Epithelial cell of esophagus (primary cell): ENCODE data around the gene SERINC5.
"Not testable (repeated sequence)": the region's sequence is repeated elsewhere in the genome, so short reads cannot be mapped to it uniquely, and the experiment has no call there.

Experiments
- DNase-seq: peaks from one replicate; pipeline ENCODE4 v3.0.0; 2010; ENCODE audit warnings: low read depth
- H3K4me3 ChIP-seq: 2 replicates; pipeline ENCODE4 v1.5.1; 2011; ENCODE audit warnings: mild to moderate bottlenecking, low read length, control low read depth
- TF ChIP-seq, protein P1 (sequence below): IDR thresholded peaks from 2 replicates; pipeline ENCODE4 v1.5.1; 2011; ENCODE audit warnings: low read depth, mild to moderate bottlenecking, low read length, control low read depth, inconsistent platforms; ENCODE audit not compliant: insufficient read depth; ENCODE audit errors: missing control alignments

The SERINC5 gene

DNA sequence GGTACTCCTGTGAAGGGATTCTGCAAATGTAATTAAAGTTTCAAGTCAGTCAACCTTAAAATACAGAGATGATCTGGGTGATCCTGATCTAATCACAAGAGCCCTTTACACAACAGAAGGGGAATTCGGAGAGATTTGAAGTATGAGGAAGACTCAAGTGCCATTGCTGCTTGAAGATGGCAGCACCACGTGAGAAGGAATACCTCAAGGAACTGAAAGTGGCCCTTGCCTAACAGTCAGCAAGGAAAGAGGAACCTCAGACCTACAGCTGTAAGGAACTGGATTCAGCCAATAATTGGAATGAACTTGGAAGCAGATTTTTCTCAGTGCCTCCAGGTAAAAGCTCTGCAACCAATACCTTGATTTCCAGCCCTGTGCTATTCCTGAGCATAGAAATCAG is 133.3 kb downstream of the SERINC5 start:
- H3K4me3 ChIP-seq: no peak overlapping the region
- TF ChIP-seq, protein P1, sequence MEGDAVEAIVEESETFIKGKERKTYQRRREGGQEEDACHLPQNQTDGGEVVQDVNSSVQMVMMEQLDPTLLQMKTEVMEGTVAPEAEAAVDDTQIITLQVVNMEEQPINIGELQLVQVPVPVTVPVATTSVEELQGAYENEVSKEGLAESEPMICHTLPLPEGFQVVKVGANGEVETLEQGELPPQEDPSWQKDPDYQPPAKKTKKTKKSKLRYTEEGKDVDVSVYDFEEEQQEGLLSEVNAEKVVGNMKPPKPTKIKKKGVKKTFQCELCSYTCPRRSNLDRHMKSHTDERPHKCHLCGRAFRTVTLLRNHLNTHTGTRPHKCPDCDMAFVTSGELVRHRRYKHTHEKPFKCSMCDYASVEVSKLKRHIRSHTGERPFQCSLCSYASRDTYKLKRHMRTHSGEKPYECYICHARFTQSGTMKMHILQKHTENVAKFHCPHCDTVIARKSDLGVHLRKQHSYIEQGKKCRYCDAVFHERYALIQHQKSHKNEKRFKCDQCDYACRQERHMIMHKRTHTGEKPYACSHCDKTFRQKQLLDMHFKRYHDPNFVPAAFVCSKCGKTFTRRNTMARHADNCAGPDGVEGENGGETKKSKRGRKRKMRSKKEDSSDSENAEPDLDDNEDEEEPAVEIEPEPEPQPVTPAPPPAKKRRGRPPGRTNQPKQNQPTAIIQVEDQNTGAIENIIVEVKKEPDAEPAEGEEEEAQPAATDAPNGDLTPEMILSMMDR: no peak
- DNase-seq: no peak

DNA sequence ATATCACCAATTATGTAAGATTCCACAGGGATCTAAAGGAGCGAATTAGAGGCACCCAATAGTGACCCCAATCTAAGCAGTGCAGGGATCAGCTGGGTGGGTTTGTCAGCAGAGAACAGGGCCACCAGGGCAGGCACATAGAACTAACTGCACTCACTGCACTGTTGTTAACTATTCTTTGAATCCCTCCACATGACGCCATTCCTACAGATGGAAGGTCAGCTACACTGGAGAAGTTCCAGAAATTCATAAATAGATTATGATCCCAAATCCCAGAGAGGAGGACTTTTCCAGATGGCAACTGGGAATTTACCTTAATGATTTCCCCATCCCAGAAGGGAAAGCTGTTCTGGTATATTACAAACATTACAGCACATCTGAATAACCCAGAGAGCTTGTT is 136.5 kb downstream of the SERINC5 start:
- no peak for DNase-seq
- TF ChIP-seq, protein P1: no peak
- no peak overlapping the region for H3K4me3 ChIP-seq

DNA sequence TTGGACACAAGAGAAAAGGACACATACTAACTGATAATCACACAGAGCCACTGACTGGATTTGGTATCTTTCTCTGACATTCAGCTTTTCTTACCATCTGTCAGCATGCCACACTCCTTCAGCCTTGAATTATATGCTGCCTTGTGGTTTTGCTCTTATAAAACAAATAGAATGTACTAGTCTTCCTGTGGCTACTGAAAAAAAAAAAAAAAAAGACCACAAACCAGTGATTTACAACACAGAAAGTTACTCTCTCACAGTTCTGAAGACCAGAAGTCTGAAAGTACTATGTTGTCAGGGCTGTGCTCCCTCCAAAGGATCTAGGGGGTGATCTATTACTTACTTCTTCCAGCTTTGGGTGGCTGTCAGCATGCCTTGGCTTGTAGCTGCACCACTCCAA is 138.4 kb downstream of the SERINC5 start:
- TF ChIP-seq, protein P1: no peak
- H3K4me3 ChIP-seq: no peak overlapping the region
- no peak for DNase-seq

DNA sequence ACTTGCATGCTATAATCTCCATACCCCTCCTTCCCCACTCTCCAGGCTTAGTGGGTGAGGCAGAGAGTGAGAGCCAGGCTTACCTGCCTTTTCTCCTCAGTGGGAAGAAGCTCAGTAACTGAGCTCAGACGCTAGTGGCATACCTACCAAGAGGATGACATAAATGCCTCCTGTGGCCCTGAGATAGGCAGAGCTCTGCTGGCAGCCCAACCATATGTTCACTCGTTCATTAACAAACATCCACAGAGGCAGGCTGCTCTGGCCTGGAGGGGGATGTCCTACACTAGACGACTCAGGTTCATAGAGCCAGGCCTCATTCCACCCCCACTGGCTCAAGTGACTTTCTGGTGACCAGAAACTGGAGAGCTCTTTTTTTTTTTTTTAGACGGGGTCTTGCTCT is 139.4 kb downstream of the SERINC5 start:
- no peak overlapping the region for H3K4me3 ChIP-seq
- TF ChIP-seq, protein P1: no peak

DNA sequence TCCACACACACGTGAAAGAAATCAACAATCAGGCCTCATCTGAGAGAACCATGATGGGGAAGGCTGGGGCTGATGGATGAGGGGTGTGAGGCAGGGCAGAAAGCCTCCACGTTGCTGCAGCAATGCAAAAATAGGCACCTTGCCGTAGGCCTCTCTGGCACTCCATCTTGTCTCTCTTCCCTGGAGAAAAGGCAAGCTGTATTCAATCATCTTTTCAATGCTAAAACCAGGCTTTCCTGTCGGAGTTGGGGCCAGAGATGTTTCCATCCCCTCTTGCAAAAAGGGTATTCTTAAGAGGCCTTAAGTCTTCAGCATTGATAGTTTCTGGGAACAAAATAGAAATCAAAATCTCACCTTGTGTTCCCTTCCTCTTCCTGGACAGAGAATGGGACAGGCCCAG is 139.8 kb downstream of the SERINC5 start:
- no peak overlapping the region for H3K4me3 ChIP-seq
- no peak for DNase-seq
- TF ChIP-seq, protein P1: no peak

More for the DNA sequence above, 139.4 kb downstream of the SERINC5 start:
- DNase-seq: no peak

DNA sequence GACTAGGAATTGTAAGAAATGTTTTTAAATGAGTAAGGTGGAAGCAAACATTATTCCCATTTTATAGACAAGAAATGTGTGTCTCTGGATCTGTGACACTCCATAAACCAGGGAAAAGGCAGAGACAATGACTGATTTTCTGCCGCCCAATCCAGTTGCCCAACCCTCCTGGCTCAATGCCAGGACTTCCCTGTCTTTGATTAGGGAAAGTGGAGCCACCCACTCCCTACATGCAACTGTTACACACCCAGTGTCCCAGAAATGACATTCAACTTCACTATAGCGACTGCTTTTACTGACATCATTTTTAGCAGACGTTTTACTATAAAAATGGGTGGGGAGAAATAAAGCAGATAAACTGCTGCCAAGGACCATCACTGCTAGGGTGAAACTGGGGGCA is 141.0 kb downstream of the SERINC5 start:
- no peak overlapping the region for H3K4me3 ChIP-seq
- TF ChIP-seq, protein P1: no peak
- peak; percentile 31 for DNase-seq

DNA sequence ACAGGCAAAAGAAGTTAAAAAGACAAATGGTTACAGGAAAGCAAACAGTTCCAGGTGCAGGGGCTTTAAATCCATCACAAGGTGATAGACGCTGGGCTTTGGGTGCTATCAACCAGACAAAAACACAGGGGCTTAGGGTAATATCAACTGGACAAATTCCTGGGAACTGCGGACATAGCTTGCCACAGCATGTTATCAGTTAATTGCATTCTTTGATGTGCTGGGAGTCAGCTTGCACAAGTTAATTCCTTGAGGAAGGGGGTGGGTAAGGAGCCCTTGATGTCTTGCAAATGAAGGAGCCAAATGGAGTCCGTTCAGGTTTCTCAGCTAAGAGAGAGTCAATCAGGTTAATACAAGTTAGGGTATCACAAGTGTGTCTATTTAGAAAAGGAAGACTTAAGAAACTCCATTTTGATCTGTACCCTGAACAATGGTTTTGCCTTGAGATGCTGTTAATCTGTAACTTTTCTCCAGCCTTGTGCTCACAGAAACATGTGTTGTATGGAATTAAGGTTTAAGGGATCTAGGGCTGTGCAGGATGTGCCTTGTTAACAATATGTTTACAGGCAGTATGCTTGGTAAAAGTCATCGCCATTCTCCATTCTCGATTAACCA is 144.4 kb downstream of the SERINC5 start:
- H3K4me3 ChIP-seq, DNase-seq: not testable (repeated sequence)
